OCI-M1 (cell line): ENCODE measurements around the gene C8B.

Experiments used
- DNase-seq: peaks from one replicate; lab custom pipeline; 2025; lab: John Stamatoyannopoulos, UW

The C8B gene

GRCh38 chr1:56970280-56970679, 4.5 kb upstream of the C8B start:
- DNase-seq, result no peak

- DNase-seq, result no peak
Observed at GRCh38 chr1:56968878-56969495, 3.2 kb upstream of the C8B start.

- peak; percentile 9 for DNase-seq
Observed at GRCh38 chr1:56967900-56968832, 2.4 kb upstream of the C8B start.

- no peak for DNase-seq
Observed at GRCh38 chr1:56967355-56967754, 1.5 kb upstream of the C8B start.

GRCh38 chr1:56966698-56966999, 834 bp upstream of the C8B start:
- DNase-seq, result no peak

GRCh38 chr1:56965191-56965590, 624 bp downstream of the C8B start:
- DNase-seq, result no peak

- peak; percentile 25 for DNase-seq
Observed at GRCh38 chr1:56964349-56965017, 1.3 kb downstream of the C8B start.

- peak; percentile 27 for DNase-seq
Observed at GRCh38 chr1:56963667-56964066, 2.1 kb downstream of the C8B start.

GRCh38 chr1:56961426-56961825, 4.4 kb downstream of the C8B start:
- DNase-seq, result no peak

- peak; percentile 61 for DNase-seq
Observed at GRCh38 chr1:56958526-56958925, 7.3 kb downstream of the C8B start.

GRCh38 chr1:56957931-56958330, 7.9 kb downstream of the C8B start:
- DNase-seq, result peak; percentile 44

GRCh38 chr1:56954664-56955063, 11.2 kb downstream of the C8B start:
- no peak for DNase-seq

- peak; percentile 43 for DNase-seq
Observed at GRCh38 chr1:56953386-56953785, 12.4 kb downstream of the C8B start.

GRCh38 chr1:56952501-56952900, 13.3 kb downstream of the C8B start:
- DNase-seq, result no peak

GRCh38 chr1:56948403-56949023, 17.3 kb downstream of the C8B start:
- DNase-seq, result peak; percentile 61

- DNase-seq, result no peak
Observed at GRCh38 chr1:56940039-56940438, 25.8 kb downstream of the C8B start.

- DNase-seq, result no peak
Observed at GRCh38 chr1:56939209-56939608, 26.6 kb downstream of the C8B start.

GRCh38 chr1:56938646-56939045, 27.2 kb downstream of the C8B start:
- DNase-seq, result no peak

GRCh38 chr1:56934430-56935060, 31.3 kb downstream of the C8B start:
- no peak for DNase-seq

GRCh38 chr1:56933606-56934005, 32.2 kb downstream of the C8B start:
- no peak for DNase-seq

GRCh38 chr1:56933161-56933560, 32.7 kb downstream of the C8B start:
- no peak for DNase-seq

- DNase-seq, result no peak
Observed at GRCh38 chr1:56931686-56932085, 34.1 kb downstream of the C8B start.
